Panc1 (cell line): ENCODE measurements around the gene HLA-F. TPM values are rescaled to one million over a fixed set of nuclear protein-coding genes. Genes with fewer than 3 reads are reported as not detected.
A peak's percentile ranks its signal among the peaks of the same experiment; 100 is the strongest.

Experiments
- ATAC-seq: fragments of 200-7000 bp; cut with Tn5 transposase; 2 replicates; pipeline ENCODE4 v1.9.1; 2020; ENCODE audit warnings: mild to moderate bottlenecking, moderate library complexity
- BruUV-seq: library from RNA; stranded (reverse); fragments of 400-500 nt; replicated peaks from 2 replicates; lab custom pipeline; 2021; lab: Mats Ljungman, UMichigan
- CTCF ChIA-PET: fragments of 300-600 bp; sonication (Branson Sonifier 250); formaldehyde crosslinking; loops from one replicate; lab custom pipeline; 2022; ENCODE audit warnings: antibody characterized with exemption; lab: Charles Lee
- POLR2A ChIA-PET: fragments of 300-600 bp; sonication (Branson Sonifier 250); formaldehyde crosslinking; loops from one replicate; lab custom pipeline; 2022; ENCODE audit warnings: antibody characterized with exemption; lab: Charles Lee
- DNase-seq: peaks from one replicate; pipeline ENCODE4 v3.0.0-alpha.2; 2010; ENCODE audit warnings: low read depth, low spot score
- H3K27ac ChIP-seq: 2 replicates; pipeline ENCODE4 v1.5.1; 2011; ENCODE audit warnings: mild to moderate bottlenecking, low read length, inconsistent platforms
- H3K27me3 ChIP-seq: fragments of 200-500 bp; sonication (Bioruptor generic); 2 replicates; pipeline ENCODE4 v1.6.0; 2014; ENCODE audit warnings: low read length, inconsistent platforms; ENCODE audit not compliant: control insufficient read depth, insufficient read depth
- H3K36me3 ChIP-seq: fragments of 200-500 bp; sonication (Bioruptor generic); 2 replicates; pipeline ENCODE4 v1.5.1; 2014; ENCODE audit warnings: inconsistent platforms, mild to moderate bottlenecking, low read length, moderate library complexity; ENCODE audit not compliant: control insufficient read depth, insufficient read depth
- H3K4me1 ChIP-seq: 2 replicates; pipeline ENCODE4 v1.5.1; 2011; ENCODE audit warnings: inconsistent platforms, mild to moderate bottlenecking, low read length, moderate library complexity; ENCODE audit not compliant: control insufficient read depth, insufficient read depth
- H3K4me3 ChIP-seq, 2 experiments: 2 replicates each; pipeline ENCODE4 v1.5.1; 2011 to 2012; ENCODE audit warnings: low read depth in 2 of 2, low read length in 2 of 2, mild to moderate bottlenecking in 2 of 2, inconsistent platforms in 1 of 2, moderate library complexity in 1 of 2
- H3K9me3 ChIP-seq: fragments of 200-500 bp; sonication (Bioruptor generic); 2 replicates; pipeline ENCODE4 v1.5.1; 2014; ENCODE audit warnings: low read depth, mild to moderate bottlenecking, inconsistent platforms, low read length, moderate library complexity; ENCODE audit not compliant: control insufficient read depth, insufficient read depth
- CTCF ChIP-seq: fragments of 450-650 bp; IDR thresholded peaks from 2 replicates; pipeline ENCODE4 v1.5.1; 2017; ENCODE audit warnings: mild to moderate bottlenecking
- POLR2AphosphoS5 ChIP-seq: IDR thresholded peaks from 2 replicates; pipeline ENCODE4 v1.6.1; 2012; ENCODE audit warnings: mild to moderate bottlenecking, low read depth, low read length, moderate library complexity
- SIN3A ChIP-seq: IDR thresholded peaks from 2 replicates; pipeline ENCODE4 v1.6.1; 2012; ENCODE audit warnings: low read depth, mild to moderate bottlenecking, low read length, moderate library complexity, borderline replicate concordance; ENCODE audit not compliant: insufficient read depth
- TCF7L2 ChIP-seq: IDR thresholded peaks from 2 replicates; pipeline ENCODE4 v1.6.1; 2011; ENCODE audit warnings: mild to moderate bottlenecking, low read depth, low read length, inconsistent platforms
- in situ Hi-C: cut with HindIII; loops from 2 replicates; pipeline ENCODE4 v1.10.0; 2016; ENCODE audit warnings: low sequenced_read_pairs, low pct_unique_long_range_greater_than_20kb
- intact Hi-C: fragments of 100-400 bp; cut with micrococcal nuclease; formaldehyde crosslinking; loops from one replicate; pipeline ENCODE4 v1.10.0; 2022; ENCODE audit not compliant: unreplicated experiment
- total RNA-seq: library from RNA; stranded (reverse); gene quantifications from one replicate; pipeline ENCODE4 v1.2.1, GENCODE V29; 2021; ENCODE audit not compliant: unreplicated experiment
- TF ChIP-seq, protein P1 (sequence below), 2 experiments: IDR thresholded peaks; 2 replicates each; pipeline ENCODE4 v1.6.1; 2011 to 2012; ENCODE audit warnings: low read depth in 2 of 2, control low read depth in 1 of 2, low read length in 1 of 2, mild to moderate bottlenecking in 1 of 2, moderate library complexity in 1 of 2; ENCODE audit not compliant: insufficient read depth in 1 of 2

Gene HLA-F
- total RNA-seq, 1 experiment from 2014 or later = 7.5 TPM

DNA sequence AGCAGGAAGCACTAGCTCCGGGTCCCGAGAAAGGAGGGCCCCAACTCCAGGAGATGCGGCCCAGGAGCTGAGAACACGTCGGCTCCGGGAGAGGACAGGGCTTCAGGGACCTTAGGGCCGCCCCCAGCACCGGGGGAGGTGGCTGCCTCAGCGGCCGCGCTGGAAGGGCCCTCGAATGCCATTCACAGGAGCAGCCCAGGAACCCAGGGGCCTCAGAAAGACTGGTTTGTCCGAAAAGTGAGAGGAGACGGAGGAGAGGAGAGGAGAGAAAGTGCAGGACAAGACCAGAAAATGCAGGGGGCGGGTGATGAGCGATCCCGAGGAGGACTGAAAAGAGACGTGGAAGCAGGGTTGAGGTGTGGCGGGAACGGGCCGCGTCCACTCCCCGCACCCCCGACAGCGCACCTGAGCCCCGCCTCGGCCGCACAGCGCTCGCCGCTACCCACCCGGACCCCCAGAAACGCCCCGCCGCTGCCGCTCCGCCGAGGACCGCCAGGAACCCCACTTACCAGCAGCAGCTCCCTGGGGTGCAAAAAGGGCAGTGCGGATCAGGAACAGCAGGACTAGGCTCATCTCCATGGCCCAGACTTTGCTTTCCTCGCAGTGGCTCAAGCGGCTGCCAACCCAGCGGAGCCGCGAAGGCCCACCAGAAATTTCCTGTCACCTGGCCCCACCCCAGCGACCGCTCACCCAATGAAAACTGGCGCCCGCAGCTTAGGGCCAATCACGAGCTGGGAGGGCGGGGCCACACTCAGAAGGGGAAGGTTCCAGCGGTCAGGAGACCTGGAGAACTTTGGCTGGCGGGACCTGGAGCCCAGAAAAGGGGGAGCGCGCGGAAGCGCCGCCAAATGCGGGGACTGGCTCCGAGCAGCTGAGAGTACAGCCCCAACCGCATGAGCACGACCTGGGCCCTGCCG, 25.4 kb downstream of the HLA-F start:
- in situ Hi-C loops (no loop called here), intact Hi-C loops (no loop called here)
- no peak for DNase-seq
- TF ChIP-seq SIN3A = no peak
- TF ChIP-seq CTCF = no peak
- TF ChIP-seq, protein P1, sequence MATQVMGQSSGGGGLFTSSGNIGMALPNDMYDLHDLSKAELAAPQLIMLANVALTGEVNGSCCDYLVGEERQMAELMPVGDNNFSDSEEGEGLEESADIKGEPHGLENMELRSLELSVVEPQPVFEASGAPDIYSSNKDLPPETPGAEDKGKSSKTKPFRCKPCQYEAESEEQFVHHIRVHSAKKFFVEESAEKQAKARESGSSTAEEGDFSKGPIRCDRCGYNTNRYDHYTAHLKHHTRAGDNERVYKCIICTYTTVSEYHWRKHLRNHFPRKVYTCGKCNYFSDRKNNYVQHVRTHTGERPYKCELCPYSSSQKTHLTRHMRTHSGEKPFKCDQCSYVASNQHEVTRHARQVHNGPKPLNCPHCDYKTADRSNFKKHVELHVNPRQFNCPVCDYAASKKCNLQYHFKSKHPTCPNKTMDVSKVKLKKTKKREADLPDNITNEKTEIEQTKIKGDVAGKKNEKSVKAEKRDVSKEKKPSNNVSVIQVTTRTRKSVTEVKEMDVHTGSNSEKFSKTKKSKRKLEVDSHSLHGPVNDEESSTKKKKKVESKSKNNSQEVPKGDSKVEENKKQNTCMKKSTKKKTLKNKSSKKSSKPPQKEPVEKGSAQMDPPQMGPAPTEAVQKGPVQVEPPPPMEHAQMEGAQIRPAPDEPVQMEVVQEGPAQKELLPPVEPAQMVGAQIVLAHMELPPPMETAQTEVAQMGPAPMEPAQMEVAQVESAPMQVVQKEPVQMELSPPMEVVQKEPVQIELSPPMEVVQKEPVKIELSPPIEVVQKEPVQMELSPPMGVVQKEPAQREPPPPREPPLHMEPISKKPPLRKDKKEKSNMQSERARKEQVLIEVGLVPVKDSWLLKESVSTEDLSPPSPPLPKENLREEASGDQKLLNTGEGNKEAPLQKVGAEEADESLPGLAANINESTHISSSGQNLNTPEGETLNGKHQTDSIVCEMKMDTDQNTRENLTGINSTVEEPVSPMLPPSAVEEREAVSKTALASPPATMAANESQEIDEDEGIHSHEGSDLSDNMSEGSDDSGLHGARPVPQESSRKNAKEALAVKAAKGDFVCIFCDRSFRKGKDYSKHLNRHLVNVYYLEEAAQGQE (IDR thresholded peaks at IDR 0.05; ENCODE audit: insufficient read depth in 1 of 2, low read depth in 2 of 2, low read length in 1 of 2) = no peak
- no peak for TF ChIP-seq TCF7L2
- Histone ChIP-seq H3K27me3 (no peaks in the 10 kb centered on the region; the same call in 1 of the 2 replicates), H3K27ac (no peak overlapping the region), H3K9me3 (no peaks in the 10 kb centered on the region), H3K4me3 (peak overlapping the region; percentile 59 to 76), H3K4me1 (peaks cover 3% of the 10 kb centered on the region; the same call in 1 of the 2 replicates), H3K36me3 (no peaks in the 10 kb centered on the region)
- ChIA-PET CTCF (interaction anchor here (0.6 to 1.3 kb wide), 6 partner anchors 10 to 1813 kb away, joined by 3 to 11 read pairs (median 4); no protein-coding TSS in a partner anchor), POLR2A (no interaction called here)
- BruUV-seq = no TSS peak
- ATAC-seq = peak; percentile 89

DNA sequence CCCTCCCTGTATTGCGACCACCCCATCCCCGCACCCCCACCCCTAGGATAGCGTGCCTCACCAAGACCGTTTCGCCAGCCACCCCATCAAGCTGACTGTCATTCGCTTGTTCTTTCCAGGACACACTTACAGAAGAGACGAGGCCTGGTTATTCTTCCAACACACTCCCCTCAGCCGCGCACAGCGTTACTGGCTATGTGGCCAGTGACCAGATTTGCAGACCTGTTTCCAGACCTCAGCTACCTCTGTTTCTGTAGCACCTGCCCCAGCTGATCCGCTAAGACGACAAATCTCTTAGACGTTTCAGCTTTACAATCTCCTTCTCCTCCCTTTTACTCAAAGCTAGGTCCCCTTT, 26.1 kb downstream of the HLA-F start:
- in situ Hi-C loops = no loop called here
- POLR2A ChIA-PET = no interaction called here
- intact Hi-C loops = no loop called here

More for the DNA sequence above, 26.1 kb downstream of the HLA-F start:
- no TSS peak for BruUV-seq
- peak; percentile 11 for ATAC-seq
- no peaks in the 10 kb centered on the region for H3K36me3 ChIP-seq
- H3K4me1 ChIP-seq = peaks cover 4% of the 10 kb centered on the region; the same call in 1 of the 2 replicates
- H3K27ac ChIP-seq = no peak overlapping the region
- CTCF ChIA-PET = interaction anchor here (0.6 to 1.3 kb wide), 6 partner anchors 11 to 1813 kb away, joined by 3 to 11 read pairs (median 4); no protein-coding TSS in a partner anchor
- H3K9me3 ChIP-seq = no peaks in the 10 kb centered on the region
- no peak for TF ChIP-seq POLR2AphosphoS5
- no peak for TF ChIP-seq CTCF
- no peak for TF ChIP-seq TCF7L2
- TF ChIP-seq, protein P1 (IDR thresholded peaks at IDR 0.05; ENCODE audit: insufficient read depth in 1 of 2, low read depth in 2 of 2, low read length in 1 of 2) = no peak
- TF ChIP-seq SIN3A = no peak
- H3K4me3 ChIP-seq = peak overlapping the region; percentile 59 to 76
- no peaks in the 10 kb centered on the region; the same call in 1 of the 2 replicates for H3K27me3 ChIP-seq
- DNase-seq = no peak
